Measurements from ENCODE around the gene PRICKLE4.

Gene PRICKLE4

GRCh38 chr6:41814629-41815028 is 34.0 kb downstream of the PRICKLE4 start:
- CTCF ChIA-PET, result interaction anchor here (1.4 to 1.9 kb wide), 2 partner anchors 13 to 230 kb away, joined by 3 to 16 read pairs; no protein-coding TSS in a partner anchor
- no peaks in the 10 kb centered on the region for H3K4me1 ChIP-seq (ENCODE audit: control insufficient read depth, insufficient read depth, low read length)
- POLR2A ChIA-PET, result interaction anchor here (0.6 kb wide), 1 partner anchor 15 kb away, joined by 3 read pairs; no protein-coding TSS in a partner anchor
- H3K9me3 ChIP-seq (ENCODE audit: control insufficient read depth, insufficient read depth, low read depth, low read length), result no peaks in the 10 kb centered on the region
- no peak overlapping the region for H3K27ac ChIP-seq (ENCODE audit: extremely low read depth, low read depth, low read length)
- no peak overlapping the region for H3K4me3 ChIP-seq (ENCODE audit: low read depth, low read length)
- H3K36me3 ChIP-seq (ENCODE audit: control insufficient read depth in 2 of 2, insufficient read depth in 1 of 2, low read length in 2 of 2), result no peaks in the 10 kb centered on the region
- no peak for TF ChIP-seq REPIN1 (tag by site-specific recombination; IDR thresholded peaks at IDR 0.05; ENCODE audit: low read depth)
- no peak for TF ChIP-seq SCRT1 (tag by site-specific recombination; IDR thresholded peaks at IDR 0.05; ENCODE audit: borderline replicate concordance)
- TF ChIP-seq ZNF223 (tag by site-specific recombination; IDR thresholded peaks at IDR 0.05), result no peak
- TF ChIP-seq ZNF311 (tag by site-specific recombination; IDR thresholded peaks at IDR 0.05; ENCODE audit: borderline replicate concordance), result no peak
- no peak for TF ChIP-seq ZNF660 (tag by site-specific recombination; IDR thresholded peaks at IDR 0.05)
- no peak for TF ChIP-seq ZNF544 (tag by site-specific recombination; IDR thresholded peaks at IDR 0.05)
- no peak for TF ChIP-seq ZNF529 (tag by site-specific recombination; IDR thresholded peaks at IDR 0.05; ENCODE audit: insufficient replicate concordance)
- TF ChIP-seq PRDM1 (tag by site-specific recombination; IDR thresholded peaks at IDR 0.05), result no peak
- TF ChIP-seq ZBTB10 (tag by site-specific recombination; IDR thresholded peaks at IDR 0.05), result no peak

- Histone ChIP-seq H3K27ac (ENCODE audit: extremely low read depth, low read depth, low read length) (no peak overlapping the region), H3K9me3 (ENCODE audit: control insufficient read depth, insufficient read depth, low read depth, low read length) (no peaks in the 10 kb centered on the region), H3K4me3 (ENCODE audit: low read depth, low read length) (no peak overlapping the region), H3K36me3 (ENCODE audit: control insufficient read depth in 2 of 2, insufficient read depth in 1 of 2, low read length in 2 of 2) (no peaks in the 10 kb centered on the region), H3K4me1 (ENCODE audit: control insufficient read depth, insufficient read depth, low read length) (no peaks in the 10 kb centered on the region)
- CTCF ChIA-PET, result interaction anchor here (1.7 to 1.9 kb wide), 2 partner anchors 14 to 31 kb away, joined by 4 to 16 read pairs; no protein-coding TSS in a partner anchor
- POLR2A ChIA-PET, result interaction anchor here (0.5 to 0.6 kb wide), 2 partner anchors 14 to 80 kb away, joined by 3 read pairs; partner anchors contain the start of gene USP49
- TF ChIP-seq ZNF785 (tag by site-specific recombination; IDR thresholded peaks at IDR 0.05) (no peak), ZNF560 (tag by site-specific recombination; IDR thresholded peaks at IDR 0.05; ENCODE audit: borderline replicate concordance) (no peak), ZFP3 (tag by site-specific recombination; IDR thresholded peaks at IDR 0.05; ENCODE audit: low read depth) (no peak), ZNF555 (tag by site-specific recombination; conservative IDR thresholded peaks at IDR 0.05) (no peak), ZNF354C (tag by site-specific recombination; IDR thresholded peaks at IDR 0.05; ENCODE audit: borderline replicate concordance, low read depth) (no peak), ZBTB48 (tag by site-specific recombination; IDR thresholded peaks at IDR 0.05) (no peak), ZNF280D (tag by site-specific recombination; IDR thresholded peaks at IDR 0.05) (no peak), ZNF513 (tag by site-specific recombination; IDR thresholded peaks at IDR 0.05) (no peak), ZNF302 (tag by site-specific recombination; IDR thresholded peaks at IDR 0.05; ENCODE audit: low read depth) (no peak), ZBTB26 (tag by site-specific recombination; optimal IDR thresholded peaks at IDR 0.05) (no peak), ZNF664 (tag by site-specific recombination; IDR thresholded peaks at IDR 0.05) (no peak), TRIM28 (IDR thresholded peaks at IDR 0.05; ENCODE audit: borderline replicate concordance, low read length) (no peak), ZNF394 (tag by site-specific recombination; IDR thresholded peaks at IDR 0.05; ENCODE audit: borderline replicate concordance) (no peak), ZNF449 (tag by site-specific recombination; IDR thresholded peaks at IDR 0.05) (no peak)
These were observed 35.0 kb downstream of the PRICKLE4 start for GRCh38 chr6:41815587-41815986.
